Measurements from ENCODE around the gene IDE.

DNA sequence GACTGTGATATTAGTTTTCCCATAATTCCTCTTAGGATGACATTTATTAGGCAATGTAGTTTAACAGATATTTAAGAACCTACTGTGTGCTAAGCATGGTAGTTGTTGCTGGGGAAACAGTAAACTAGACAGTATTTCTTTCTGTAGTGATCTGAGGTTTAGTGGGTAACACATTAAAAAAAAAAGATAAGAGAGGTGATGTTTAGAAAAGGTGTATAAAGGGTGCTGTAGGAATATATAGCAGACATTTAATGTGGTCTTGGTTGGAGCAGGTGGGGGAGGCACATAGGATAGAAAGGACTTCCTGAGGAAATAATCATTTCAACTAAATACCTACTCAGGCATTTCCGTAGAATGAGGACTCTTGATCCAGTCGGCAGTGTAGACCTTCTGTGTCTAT lies 30.9 kb upstream of the IDE start:
- TF ChIP-seq, protein P1, sequence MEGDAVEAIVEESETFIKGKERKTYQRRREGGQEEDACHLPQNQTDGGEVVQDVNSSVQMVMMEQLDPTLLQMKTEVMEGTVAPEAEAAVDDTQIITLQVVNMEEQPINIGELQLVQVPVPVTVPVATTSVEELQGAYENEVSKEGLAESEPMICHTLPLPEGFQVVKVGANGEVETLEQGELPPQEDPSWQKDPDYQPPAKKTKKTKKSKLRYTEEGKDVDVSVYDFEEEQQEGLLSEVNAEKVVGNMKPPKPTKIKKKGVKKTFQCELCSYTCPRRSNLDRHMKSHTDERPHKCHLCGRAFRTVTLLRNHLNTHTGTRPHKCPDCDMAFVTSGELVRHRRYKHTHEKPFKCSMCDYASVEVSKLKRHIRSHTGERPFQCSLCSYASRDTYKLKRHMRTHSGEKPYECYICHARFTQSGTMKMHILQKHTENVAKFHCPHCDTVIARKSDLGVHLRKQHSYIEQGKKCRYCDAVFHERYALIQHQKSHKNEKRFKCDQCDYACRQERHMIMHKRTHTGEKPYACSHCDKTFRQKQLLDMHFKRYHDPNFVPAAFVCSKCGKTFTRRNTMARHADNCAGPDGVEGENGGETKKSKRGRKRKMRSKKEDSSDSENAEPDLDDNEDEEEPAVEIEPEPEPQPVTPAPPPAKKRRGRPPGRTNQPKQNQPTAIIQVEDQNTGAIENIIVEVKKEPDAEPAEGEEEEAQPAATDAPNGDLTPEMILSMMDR (IDR thresholded peaks at IDR 0.05; ENCODE audit: borderline replicate concordance, extremely low read depth, low read length, poor library complexity, severe bottlenecking): no peak
- TF ChIP-seq EZH2 (IDR thresholded peaks at IDR 0.05; ENCODE audit: borderline replicate concordance, low read depth, low read length, severe bottlenecking): no peak

Measured in DND-41 (cell line).